ENCODE data around the gene ZNF138.
A peak's percentile ranks its signal among the peaks of the same experiment; 100 is the strongest.
"Not testable (repeated sequence)": the region's sequence is repeated elsewhere in the genome, so short reads cannot be mapped to it uniquely, and the experiment has no call there.

Gene ZNF138

DNA sequence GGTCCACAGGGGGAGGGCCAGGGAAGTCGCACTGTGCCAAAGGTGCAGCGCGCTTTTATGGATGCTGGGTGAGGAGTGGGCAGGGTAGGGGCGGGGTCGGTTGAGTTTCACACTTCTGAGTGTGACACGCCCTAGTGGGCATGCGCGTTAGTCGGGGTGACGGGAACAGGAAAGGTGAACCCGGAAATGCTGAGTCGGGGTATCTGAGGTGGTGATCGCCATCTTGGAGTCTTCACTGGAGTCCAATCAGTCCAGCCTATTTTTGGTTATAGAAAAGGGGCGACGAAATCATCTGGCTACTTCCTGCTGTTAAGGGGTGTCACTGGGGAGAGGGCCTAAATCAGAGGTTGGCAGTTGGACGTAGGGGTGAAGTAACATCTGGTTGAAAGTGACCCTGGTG lies 40.8 kb downstream of the ZNF138 start:
- DNase-seq (ENCODE audit: low spot score) = no peak
- POLR2A ChIA-PET (ENCODE audit: low non-redundant PET) = no interaction called here
- H3K27ac ChIP-seq = no peak overlapping the region
- TF ChIP-seq, protein P1, sequence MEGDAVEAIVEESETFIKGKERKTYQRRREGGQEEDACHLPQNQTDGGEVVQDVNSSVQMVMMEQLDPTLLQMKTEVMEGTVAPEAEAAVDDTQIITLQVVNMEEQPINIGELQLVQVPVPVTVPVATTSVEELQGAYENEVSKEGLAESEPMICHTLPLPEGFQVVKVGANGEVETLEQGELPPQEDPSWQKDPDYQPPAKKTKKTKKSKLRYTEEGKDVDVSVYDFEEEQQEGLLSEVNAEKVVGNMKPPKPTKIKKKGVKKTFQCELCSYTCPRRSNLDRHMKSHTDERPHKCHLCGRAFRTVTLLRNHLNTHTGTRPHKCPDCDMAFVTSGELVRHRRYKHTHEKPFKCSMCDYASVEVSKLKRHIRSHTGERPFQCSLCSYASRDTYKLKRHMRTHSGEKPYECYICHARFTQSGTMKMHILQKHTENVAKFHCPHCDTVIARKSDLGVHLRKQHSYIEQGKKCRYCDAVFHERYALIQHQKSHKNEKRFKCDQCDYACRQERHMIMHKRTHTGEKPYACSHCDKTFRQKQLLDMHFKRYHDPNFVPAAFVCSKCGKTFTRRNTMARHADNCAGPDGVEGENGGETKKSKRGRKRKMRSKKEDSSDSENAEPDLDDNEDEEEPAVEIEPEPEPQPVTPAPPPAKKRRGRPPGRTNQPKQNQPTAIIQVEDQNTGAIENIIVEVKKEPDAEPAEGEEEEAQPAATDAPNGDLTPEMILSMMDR (conservative IDR thresholded peaks at IDR 0.05; ENCODE audit: low read depth) = no peak
- CTCF ChIA-PET = no interaction called here

DNA sequence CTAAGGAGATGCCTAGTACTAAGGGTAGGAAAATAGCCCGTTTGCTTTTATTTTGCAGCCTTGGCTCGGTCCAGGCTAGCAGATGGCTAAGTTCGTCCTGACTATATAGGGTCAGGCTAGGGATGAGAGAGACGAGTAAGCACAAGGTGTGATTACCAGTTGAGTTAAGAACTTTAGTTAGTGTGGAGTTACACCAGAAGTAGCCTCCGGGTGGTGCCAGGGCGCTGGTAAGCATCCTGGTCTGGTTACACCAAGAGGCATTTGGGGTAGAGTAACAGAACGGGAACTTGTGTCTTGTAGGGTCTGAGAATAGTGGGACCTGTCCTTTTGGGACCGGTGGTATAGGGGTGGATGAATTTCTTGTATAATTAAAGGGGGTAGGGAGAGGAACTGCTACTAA lies 41.6 kb downstream of the ZNF138 start:
- H3K27ac ChIP-seq; CTCF ChIA-PET; POLR2A ChIA-PET (ENCODE audit: low non-redundant PET); DNase-seq (ENCODE audit: low spot score): not testable (repeated sequence)

DNA sequence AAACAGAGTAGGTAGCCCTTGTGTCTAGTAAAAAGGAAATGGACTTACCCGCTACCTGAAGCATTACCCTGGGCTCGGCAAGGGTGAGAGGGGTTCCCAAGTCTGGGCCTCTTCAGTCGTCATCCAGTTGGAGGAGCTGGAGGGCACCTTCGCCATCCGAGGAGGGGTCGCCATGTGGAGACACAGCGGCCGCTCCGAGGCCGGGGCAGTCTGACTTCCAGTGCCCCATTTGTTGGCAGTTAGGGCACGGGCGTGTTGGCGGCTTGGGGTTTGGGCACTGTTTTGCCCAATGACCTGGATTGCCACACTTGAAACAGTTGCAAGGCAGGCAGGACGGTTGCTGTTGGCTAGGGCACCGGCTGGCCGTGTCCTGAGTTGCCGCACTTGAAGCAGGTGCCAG lies 43.8 kb downstream of the ZNF138 start:
- DNase-seq (ENCODE audit: low spot score); POLR2A ChIA-PET (ENCODE audit: low non-redundant PET); CTCF ChIA-PET; H3K27ac ChIP-seq: not testable (repeated sequence)

DNA sequence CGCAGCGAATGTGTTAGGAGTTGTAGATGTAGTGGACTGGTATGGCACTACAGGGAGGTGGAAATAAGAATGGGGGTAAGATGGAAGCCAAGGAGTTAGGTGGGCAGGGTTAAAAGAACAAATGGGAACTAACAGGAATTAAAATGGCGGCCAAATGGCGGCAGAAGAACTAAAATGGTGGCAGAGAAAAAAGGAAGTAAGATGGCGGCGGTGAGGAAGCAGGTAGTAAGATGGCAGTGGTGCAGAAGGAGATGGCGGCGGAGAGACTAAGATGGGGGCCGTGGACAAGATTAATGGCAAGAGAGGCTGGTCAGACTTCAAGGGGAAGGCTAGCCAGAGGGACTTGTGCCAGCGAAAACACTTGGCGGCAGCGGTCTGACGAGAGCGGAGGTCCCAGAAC lies 44.5 kb downstream of the ZNF138 start:
- H3K27ac ChIP-seq = no peak overlapping the region
- no peak for DNase-seq (ENCODE audit: low spot score)
- CTCF ChIA-PET = no interaction called here
- POLR2A ChIA-PET (ENCODE audit: low non-redundant PET) = no interaction called here
- TF ChIP-seq, protein P1 (conservative IDR thresholded peaks at IDR 0.05; ENCODE audit: low read depth) = no peak

DNA sequence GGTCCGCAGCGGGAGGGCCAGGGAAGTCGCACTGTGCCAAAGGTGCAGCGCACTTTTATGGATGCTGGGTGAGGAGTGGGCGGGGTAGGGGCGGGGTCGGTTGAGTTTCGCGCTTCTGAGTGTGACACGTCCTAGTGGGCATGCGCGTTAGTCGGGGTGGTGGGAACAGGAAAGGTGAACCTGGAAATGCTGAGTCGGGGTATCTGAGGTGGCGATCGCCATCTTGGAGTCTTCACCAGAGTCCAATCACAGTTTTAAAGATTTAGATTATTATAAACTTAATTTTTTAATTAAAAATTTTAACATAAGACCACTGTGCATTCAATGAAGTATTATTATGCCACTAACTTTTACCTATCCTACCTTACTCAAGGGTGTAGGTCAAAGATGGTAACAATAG lies 45.7 kb downstream of the ZNF138 start:
- ChIA-PET CTCF (no interaction called here), POLR2A (ENCODE audit: low non-redundant PET) (no interaction called here)
- TF ChIP-seq, protein P1 (conservative IDR thresholded peaks at IDR 0.05; ENCODE audit: low read depth) = no peak
- H3K27ac ChIP-seq = no peak overlapping the region
- DNase-seq (ENCODE audit: low spot score) = no peak

DNA sequence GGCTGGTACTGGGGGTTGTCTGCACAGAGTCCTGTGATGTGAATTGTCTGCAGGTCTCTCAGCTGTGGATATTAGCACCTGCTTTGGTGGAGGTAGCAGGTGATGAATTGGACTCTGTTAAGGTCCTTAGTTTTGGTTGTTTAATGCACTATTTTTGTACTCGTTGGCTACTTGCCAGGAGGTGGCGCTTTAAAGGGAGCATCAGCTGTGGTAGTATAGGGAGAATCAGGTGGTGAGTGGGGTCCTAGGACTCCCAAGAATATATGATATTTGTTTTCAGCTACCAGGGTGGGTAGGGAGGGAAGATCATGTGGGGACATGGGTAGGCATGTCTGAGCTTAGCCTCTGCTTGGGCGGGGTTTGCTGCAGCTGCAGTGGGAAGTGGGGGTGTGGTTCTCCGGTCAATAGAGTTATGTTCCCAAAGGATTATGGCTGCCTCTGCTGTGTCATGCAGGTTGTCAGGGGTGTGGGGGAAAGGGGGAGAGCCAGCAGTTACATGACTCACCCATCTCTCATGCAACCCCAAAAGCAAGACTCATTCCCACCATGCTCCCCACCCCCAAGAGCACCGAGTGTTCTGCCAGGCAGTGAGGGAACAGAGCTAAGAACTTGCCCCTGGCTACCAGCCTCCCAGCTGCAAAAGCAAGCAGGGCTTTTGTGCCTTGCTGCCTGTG lies 55.2 kb downstream of the ZNF138 start:
- POLR2A ChIA-PET (ENCODE audit: low non-redundant PET) = no interaction called here
- CTCF ChIA-PET = no interaction called here
- peak overlapping the region; percentile 97 for H3K27ac ChIP-seq
- peak; percentile 80 for DNase-seq (ENCODE audit: low spot score)
- TF ChIP-seq, protein P1 (conservative IDR thresholded peaks at IDR 0.05; ENCODE audit: low read depth) = no peak

DNA sequence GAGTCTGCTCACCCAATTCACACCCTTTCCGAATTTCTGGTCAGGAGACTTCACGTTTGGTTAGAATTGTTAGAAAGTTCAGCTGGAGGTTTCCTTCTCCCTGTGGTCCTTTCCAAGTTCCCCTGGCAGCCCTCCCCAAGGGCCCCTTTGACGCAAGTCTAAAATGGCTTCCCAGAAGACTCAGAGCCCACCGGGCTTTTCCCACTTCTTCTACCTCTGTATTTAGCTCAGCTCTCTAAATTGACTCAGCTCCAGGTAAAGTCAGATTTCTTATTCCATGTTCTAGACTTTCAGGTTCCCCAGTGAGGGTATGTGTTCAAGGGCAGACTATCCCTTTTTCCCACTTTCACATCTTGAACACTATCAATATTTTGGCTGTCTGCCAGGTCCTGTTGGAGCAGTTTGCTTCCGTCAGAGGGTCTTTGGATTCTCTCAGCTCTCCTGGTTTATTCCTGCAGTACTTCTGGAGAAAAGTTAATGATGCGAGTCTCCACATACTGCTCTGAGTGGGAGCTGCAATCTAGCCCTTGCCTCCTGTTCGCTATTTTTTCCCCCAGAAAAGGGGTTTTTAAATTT lies 55.8 kb downstream of the ZNF138 start:
- TF ChIP-seq, protein P1 (conservative IDR thresholded peaks at IDR 0.05; ENCODE audit: low read depth) = no peak
- ChIA-PET POLR2A (ENCODE audit: low non-redundant PET) (no interaction called here), CTCF (no interaction called here)
- DNase-seq (ENCODE audit: low spot score) = no peak
- H3K27ac ChIP-seq = peak overlapping the region; percentile 97
